Astrocyte (in vitro differentiated cells and primary cell): ENCODE data around the gene CTNNA2.

Source experiments
- EZH2 ChIP-seq: IDR thresholded peaks from 2 replicates; pipeline ENCODE4 v1.6.1; 2012; ENCODE audit warnings: mild to moderate bottlenecking, low read length, inconsistent platforms; ENCODE audit not compliant: insufficient read depth
- TF ChIP-seq, protein P1 (sequence below): IDR thresholded peaks from 2 replicates; pipeline ENCODE4 v1.5.1; 2011; ENCODE audit warnings: low read depth, mild to moderate bottlenecking, inconsistent platforms, low read length, moderate library complexity; ENCODE audit not compliant: insufficient read depth

DNA sequence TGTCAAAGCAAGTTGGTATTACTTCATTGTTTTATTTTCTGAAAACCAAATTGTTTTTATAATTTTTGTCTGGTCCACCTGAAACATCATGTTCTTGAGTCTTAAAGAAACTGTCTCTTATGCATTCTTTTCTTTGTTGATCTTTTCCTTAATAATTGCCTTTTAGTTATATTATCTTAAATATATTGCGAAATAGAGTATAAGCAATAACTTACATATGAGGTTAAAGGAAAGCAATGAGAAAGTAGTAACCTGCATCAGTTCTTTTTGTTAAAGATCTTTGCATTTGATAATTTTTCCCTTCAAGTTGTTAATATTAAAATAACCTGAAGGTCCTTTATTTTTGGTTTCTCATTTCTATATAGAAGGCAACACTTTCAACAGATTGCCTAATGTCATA is 315.0 kb downstream of the CTNNA2 start:
- TF ChIP-seq, protein P1, sequence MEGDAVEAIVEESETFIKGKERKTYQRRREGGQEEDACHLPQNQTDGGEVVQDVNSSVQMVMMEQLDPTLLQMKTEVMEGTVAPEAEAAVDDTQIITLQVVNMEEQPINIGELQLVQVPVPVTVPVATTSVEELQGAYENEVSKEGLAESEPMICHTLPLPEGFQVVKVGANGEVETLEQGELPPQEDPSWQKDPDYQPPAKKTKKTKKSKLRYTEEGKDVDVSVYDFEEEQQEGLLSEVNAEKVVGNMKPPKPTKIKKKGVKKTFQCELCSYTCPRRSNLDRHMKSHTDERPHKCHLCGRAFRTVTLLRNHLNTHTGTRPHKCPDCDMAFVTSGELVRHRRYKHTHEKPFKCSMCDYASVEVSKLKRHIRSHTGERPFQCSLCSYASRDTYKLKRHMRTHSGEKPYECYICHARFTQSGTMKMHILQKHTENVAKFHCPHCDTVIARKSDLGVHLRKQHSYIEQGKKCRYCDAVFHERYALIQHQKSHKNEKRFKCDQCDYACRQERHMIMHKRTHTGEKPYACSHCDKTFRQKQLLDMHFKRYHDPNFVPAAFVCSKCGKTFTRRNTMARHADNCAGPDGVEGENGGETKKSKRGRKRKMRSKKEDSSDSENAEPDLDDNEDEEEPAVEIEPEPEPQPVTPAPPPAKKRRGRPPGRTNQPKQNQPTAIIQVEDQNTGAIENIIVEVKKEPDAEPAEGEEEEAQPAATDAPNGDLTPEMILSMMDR, result no peak
- no peak for TF ChIP-seq EZH2
